PC-3 (cell line): ENCODE data around the gene USO1. TPM values are rescaled to one million over a fixed set of nuclear protein-coding genes. Genes with fewer than 3 reads are reported as not detected.

Experiments
- ATAC-seq: fragments of 200-7000 bp; cut with Tn5 transposase; 2 replicates; pipeline ENCODE4 v1.9.1; 2020; ENCODE audit warnings: mild to moderate bottlenecking, moderate library complexity
- BruUV-seq: library from RNA; stranded (reverse); fragments of 400-500 nt; replicated peaks from 2 replicates; lab custom pipeline; 2021; lab: Mats Ljungman, UMichigan
- CTCF ChIA-PET: fragments of 300-600 bp; sonication (Branson Sonifier 250); formaldehyde crosslinking; loops from one replicate; lab custom pipeline; 2022; ENCODE audit warnings: antibody characterized with exemption; lab: Charles Lee
- POLR2A ChIA-PET: fragments of 300-600 bp; sonication (Branson Sonifier 250); formaldehyde crosslinking; loops from one replicate; lab custom pipeline; 2022; ENCODE audit warnings: antibody characterized with exemption; ENCODE audit not compliant: unreplicated experiment; lab: Charles Lee
- DNase-seq: peaks from one replicate; pipeline ENCODE4 v3.0.0-alpha.2; 2015
- H2AFZ ChIP-seq: fragments of 300-600 bp; sonication (generic); 2 replicates; pipeline ENCODE4 v1.6.0; 2016; ENCODE audit warnings: antibody characterized with exemption, low read length
- H3F3A ChIP-seq: fragments of 300-600 bp; sonication (generic); one replicate; pipeline ENCODE4 v1.6.0; 2017; ENCODE audit warnings: antibody characterized with exemption, low read length, control low read depth, mild to moderate bottlenecking; ENCODE audit not compliant: unreplicated experiment
- H3K27ac ChIP-seq: fragments of 300-600 bp; sonication (generic); 2 replicates; pipeline ENCODE4 v1.5.1; 2016; ENCODE audit warnings: mild to moderate bottlenecking, low read length
- H3K27me3 ChIP-seq: fragments of 300-600 bp; sonication (generic); 2 replicates; pipeline ENCODE4 v1.6.1; 2016; ENCODE audit warnings: low read length, mixed read lengths
- H3K36me3 ChIP-seq: fragments of 300-600 bp; sonication (generic); 2 replicates; pipeline ENCODE4 v1.6.1; 2016; ENCODE audit warnings: low read depth, mixed run types, low read length, mixed read lengths
- H3K4me1 ChIP-seq: fragments of 300-600 bp; sonication (generic); 2 replicates; pipeline ENCODE4 v1.5.1; 2016; ENCODE audit warnings: low read length; ENCODE audit not compliant: insufficient read depth
- H3K4me2 ChIP-seq: fragments of 300-600 bp; sonication (generic); 2 replicates; pipeline ENCODE4 v1.6.0; 2016; ENCODE audit warnings: low read length
- H3K4me3 ChIP-seq: fragments of 300-600 bp; sonication (generic); 2 replicates; pipeline ENCODE4 v1.5.1; 2016; ENCODE audit warnings: mild to moderate bottlenecking, low read length, mixed read lengths
- H3K79me2 ChIP-seq: fragments of 300-600 bp; sonication (generic); 2 replicates; pipeline ENCODE4 v1.6.1; 2017; ENCODE audit warnings: low read length, mixed read lengths
- H3K9ac ChIP-seq: fragments of 300-600 bp; sonication (generic); 2 replicates; pipeline ENCODE4 v1.6.0; 2016; ENCODE audit warnings: mild to moderate bottlenecking, low read length
- H3K9me2 ChIP-seq: fragments of 300-600 bp; sonication (generic); replicated peaks from 2 replicates; pipeline ENCODE4 v1.6.1; 2016; ENCODE audit warnings: mixed run types, low read length, mixed read lengths
- H3K9me3 ChIP-seq: fragments of 300-600 bp; sonication (generic); 2 replicates; pipeline ENCODE4 v1.6.1; 2016; ENCODE audit warnings: low read length, mixed read lengths
- H4K20me1 ChIP-seq: fragments of 300-600 bp; sonication (generic); 2 replicates; pipeline ENCODE4 v1.6.1; 2016; ENCODE audit warnings: low read length, mixed read lengths
- CTCF ChIP-seq: fragments of 300-600 bp; sonication (generic); conservative IDR thresholded peaks from 2 replicates; pipeline ENCODE4 v1.5.1; 2017; ENCODE audit warnings: antibody characterized with exemption, low read depth, mild to moderate bottlenecking, low read length
- EZH2 ChIP-seq: fragments of 300-600 bp; sonication (generic); IDR thresholded peaks from one replicate; pipeline ENCODE4 v1.6.1; 2017; ENCODE audit warnings: antibody characterized with exemption, mild to moderate bottlenecking, low read length; ENCODE audit not compliant: unreplicated experiment
- EZH2phosphoT487 ChIP-seq: fragments of 300-600 bp; sonication (generic); IDR thresholded peaks from 2 replicates; pipeline ENCODE4 v1.6.1; 2018; ENCODE audit warnings: mild to moderate bottlenecking, antibody characterized with exemption, low read length, borderline replicate concordance
- intact Hi-C: fragments of 100-400 bp; cut with micrococcal nuclease; formaldehyde crosslinking; loops from 2 replicates; pipeline ENCODE4 v1.9.0; 2023
- total RNA-seq: library from RNA; depleted of rRNA; stranded (reverse); fragments of >200 nt; gene quantifications from 2 replicates; pipeline ENCODE4 v1.2.3, GENCODE V29; 2014

Gene USO1
- total RNA-seq, 1 experiment from 2014 or later = 34.3 TPM

- Histone ChIP-seq H4K20me1 (no peaks in the 10 kb centered on the region), H3K36me3 (no peaks in the 10 kb centered on the region), H2AFZ (no peak overlapping the region), H3K27ac (no peak overlapping the region), H3K4me3 (no peak overlapping the region), H3K9me3 (no peaks in the 10 kb centered on the region), H3K79me2 (no peaks in the 10 kb centered on the region), H3K4me1 (0 out of 2 replicates have a peak, but pooled peaks cover 7% of the 10 kb centered on the region), H3K4me2 (no peak overlapping the region), H3K9me2 (no peaks in the 10 kb centered on the region), H3F3A (no peaks in the 10 kb centered on the region), H3K9ac (no peak overlapping the region), H3K27me3 (no peaks in the 10 kb centered on the region)
- ChIA-PET POLR2A (no interaction called here), CTCF (no interaction called here)
- TF ChIP-seq EZH2phosphoT487 (no peak), EZH2 (no peak), CTCF (no peak)
- ATAC-seq (no peak), DNase-seq (no peak)
- BruUV-seq = no TSS peak
- intact Hi-C loops = no loop called here
These were observed 117.5 kb downstream of the USO1 start for GRCh38 chr4:75841641-75842520.

DNA sequence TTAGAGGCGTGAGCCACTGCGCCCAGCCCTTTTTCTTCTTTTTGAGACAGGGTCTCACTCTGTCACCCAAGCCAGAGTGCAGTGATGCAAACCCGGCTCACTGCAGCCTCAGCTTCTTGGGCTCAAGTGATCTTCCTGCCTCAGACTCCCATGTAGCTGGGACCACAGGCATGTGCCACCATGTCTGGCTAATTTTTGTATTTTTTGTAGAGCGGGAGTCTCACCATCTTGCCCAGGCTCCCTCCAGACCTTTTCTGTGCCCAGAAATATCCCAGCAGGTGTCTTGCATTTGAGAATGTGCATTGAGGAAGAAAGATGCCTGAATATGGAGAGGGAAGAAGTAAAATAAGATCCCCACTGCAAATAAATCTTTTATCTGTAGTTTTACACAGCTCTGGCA is 119.2 kb downstream of the USO1 start:
- intact Hi-C loops = no loop called here
- POLR2A ChIA-PET = no interaction called here
- Histone ChIP-seq H3K27ac (no peak overlapping the region), H3K4me1 (0 out of 2 replicates have a peak, but pooled peaks cover 7% of the 10 kb centered on the region), H2AFZ (no peak overlapping the region), H3K36me3 (no peaks in the 10 kb centered on the region), H3K9ac (no peak overlapping the region), H3K79me2 (no peaks in the 10 kb centered on the region), H3K4me3 (no peak overlapping the region), H3K9me2 (no peaks in the 10 kb centered on the region), H3K9me3 (no peaks in the 10 kb centered on the region), H3K27me3 (no peaks in the 10 kb centered on the region), H3F3A (no peaks in the 10 kb centered on the region), H3K4me2 (no peak overlapping the region), H4K20me1 (no peaks in the 10 kb centered on the region)
- CTCF ChIA-PET = no interaction called here
- no peak for TF ChIP-seq CTCF
- no peak for TF ChIP-seq EZH2phosphoT487
- no peak for TF ChIP-seq EZH2
- no peak for DNase-seq
- no TSS peak for BruUV-seq
- ATAC-seq = no peak

DNA sequence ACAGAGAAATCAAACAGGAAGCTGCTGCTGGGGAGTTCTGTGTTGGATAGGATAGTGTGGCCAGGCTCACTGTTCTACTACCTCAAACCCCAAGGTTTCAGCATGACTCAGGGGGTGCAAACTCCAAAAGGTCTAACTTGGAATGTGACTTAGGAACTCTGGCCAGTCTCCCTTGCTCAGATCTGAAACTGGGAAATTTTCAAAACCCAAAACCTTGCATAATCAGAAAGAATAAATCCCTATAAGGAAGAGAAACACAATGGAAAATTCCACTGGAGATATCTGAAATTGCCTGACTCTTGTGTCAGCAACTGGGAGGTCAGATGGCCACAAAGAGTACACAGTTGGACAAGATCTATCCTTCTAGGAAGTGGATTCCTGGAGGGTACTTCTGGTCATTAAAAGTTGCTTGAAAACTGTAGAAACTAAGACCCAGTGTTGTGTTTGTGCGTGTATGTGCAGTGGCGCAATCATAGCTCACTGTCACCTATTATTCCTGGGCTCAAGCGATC is 119.8 kb downstream of the USO1 start:
- TF ChIP-seq EZH2 = no peak
- TF ChIP-seq EZH2phosphoT487 = no peak
- no peak for TF ChIP-seq CTCF
- H4K20me1 ChIP-seq = no peaks in the 10 kb centered on the region
- H3K27ac ChIP-seq = no peak overlapping the region
- H3K36me3 ChIP-seq = no peaks in the 10 kb centered on the region
- no peaks in the 10 kb centered on the region for H3K9me3 ChIP-seq
- H3K4me2 ChIP-seq = no peak overlapping the region
- H3F3A ChIP-seq = no peaks in the 10 kb centered on the region
- intact Hi-C loops = no loop called here
- POLR2A ChIA-PET = no interaction called here
- no TSS peak for BruUV-seq
- no peaks in the 10 kb centered on the region for H3K27me3 ChIP-seq
- ATAC-seq (no peak), DNase-seq (no peak)
- no peak overlapping the region; the same call in 1 of the 2 replicates for H2AFZ ChIP-seq
- no peak overlapping the region for H3K9ac ChIP-seq
- no peak overlapping the region for H3K4me3 ChIP-seq
- no peaks in the 10 kb centered on the region for H3K9me2 ChIP-seq
- CTCF ChIA-PET = no interaction called here
- no peaks in the 10 kb centered on the region for H3K79me2 ChIP-seq
- 0 out of 2 replicates have a peak, but pooled peaks cover 7% of the 10 kb centered on the region for H3K4me1 ChIP-seq
